Measurements from ENCODE around the gene RBM43. TPM values are rescaled to one million over a fixed set of nuclear protein-coding genes. Genes with fewer than 3 reads are reported as not detected.
"Not testable (repeated sequence)": the region's sequence is repeated elsewhere in the genome, so short reads cannot be mapped to it uniquely, and the experiment has no call there.

RBM43 gene
- total RNA-seq, 4 donors from 2014 or later: 3.1 to 5.2 (median 3.9) TPM

GRCh38 chr2:151237422-151238025 lies 24.1 kb downstream of the RBM43 start:
- Histone ChIP-seq H3K27me3 (no peaks in the 10 kb centered on the region), H3K27ac (no peak overlapping the region), H3K36me3 (no peaks in the 10 kb centered on the region), H3K4me1 (peaks cover 0 to 6% (median 0%) of the 10 kb centered on the region in 4 donors), H3K4me3 (no peak overlapping the region), H3K9me3 (no peaks in the 10 kb centered on the region)
- no peak for TF ChIP-seq EP300 (IDR thresholded peaks at IDR 0.05; ENCODE audit: low read depth)
- no peak for TF ChIP-seq POLR2AphosphoS5 (IDR thresholded peaks at IDR 0.05)
- no peak for TF ChIP-seq POLR2A (IDR thresholded peaks at IDR 0.05)
- TF ChIP-seq CTCF (IDR thresholded peaks at IDR 0.05): no peak
- in situ Hi-C loops (cut with MboI; ENCODE audit: low pct_ligation_motif_present in 1 of 4, low pct_unique_long_range_greater_than_20kb in 1 of 4, low sequenced_read_pairs in 3 of 4): loop anchor here in 3 of 4 donors (10.0 to 25.0 kb wide), 4 partner anchors 750 to 1650 kb away; partner anchors contain the start of genes MMADHC (in 1 of the 3) and RND3 (in 1 of the 3)
- DNase-seq: no peak
- 50 to 62% methylated on average over 1 to 4 of the region's 4 CpGs for WGBS, 2 donors (ENCODE audit: low coverage in 1 of 2)
- intact Hi-C loops (cut with DNase I; ENCODE audit: low total_unique reads): no loop called here

- H3K27me3 ChIP-seq; intact Hi-C loops (cut with DNase I; ENCODE audit: low total_unique reads); DNase-seq; H3K4me3 ChIP-seq; H3K27ac ChIP-seq; H3K9me3 ChIP-seq; H3K36me3 ChIP-seq; H3K4me1 ChIP-seq: not testable (repeated sequence)
- in situ Hi-C loops (cut with MboI; ENCODE audit: low pct_ligation_motif_present in 1 of 4, low pct_unique_long_range_greater_than_20kb in 1 of 4, low sequenced_read_pairs in 3 of 4): loop anchor here in 3 of 4 donors (10.0 to 25.0 kb wide), 4 partner anchors 746 to 1646 kb away; partner anchors contain the start of genes MMADHC (in 1 of the 3) and RND3 (in 1 of the 3)
- 94 to 97% methylated on average over 3 of the region's 3 CpGs for WGBS, 2 donors (ENCODE audit: low coverage in 1 of 2)
Observed at GRCh38 chr2:151233760-151234159, 27.9 kb downstream of the RBM43 start.

GRCh38 chr2:151233288-151233687 lies 28.4 kb downstream of the RBM43 start:
- H3K4me3 ChIP-seq; DNase-seq; H3K27ac ChIP-seq; H3K36me3 ChIP-seq; H3K9me3 ChIP-seq; H3K27me3 ChIP-seq; H3K4me1 ChIP-seq; intact Hi-C loops (cut with DNase I; ENCODE audit: low total_unique reads): not testable (repeated sequence)
- in situ Hi-C loops (cut with MboI; ENCODE audit: low pct_ligation_motif_present in 1 of 4, low pct_unique_long_range_greater_than_20kb in 1 of 4, low sequenced_read_pairs in 3 of 4): loop anchor here in 3 of 4 donors (10.0 to 25.0 kb wide), 4 partner anchors 746 to 1646 kb away; partner anchors contain the start of genes MMADHC (in 1 of the 3) and RND3 (in 1 of the 3)
- 89 to 100% methylated on average over 1 to 2 of the region's 2 CpGs for WGBS, 2 donors (ENCODE audit: low coverage in 1 of 2)

GRCh38 chr2:151230627-151231140 lies 31.0 kb downstream of the RBM43 start:
- H3K9me3 ChIP-seq: no peaks in the 10 kb centered on the region
- WGBS, 2 donors (ENCODE audit: low coverage in 1 of 2): 80 to 83% methylated on average over 2 of the region's 2 CpGs
- H3K36me3 ChIP-seq: no peaks in the 10 kb centered on the region
- DNase-seq: no peak
- intact Hi-C loops (cut with DNase I; ENCODE audit: low total_unique reads) (no loop called here), in situ Hi-C loops (cut with MboI; ENCODE audit: low pct_ligation_motif_present in 1 of 4, low pct_unique_long_range_greater_than_20kb in 1 of 4, low sequenced_read_pairs in 3 of 4) (loop anchor here in 3 of 4 donors (10.0 to 25.0 kb wide), 4 partner anchors 743 to 1643 kb away; partner anchors contain the start of genes MMADHC (in 1 of the 3) and RND3 (in 1 of the 3))
- H3K4me3 ChIP-seq: no peak overlapping the region
- no peaks in the 10 kb centered on the region for H3K27me3 ChIP-seq
- TF ChIP-seq POLR2AphosphoS5 (IDR thresholded peaks at IDR 0.05) (no peak), EP300 (IDR thresholded peaks at IDR 0.05; ENCODE audit: low read depth) (no peak), POLR2A (IDR thresholded peaks at IDR 0.05) (no peak), CTCF (IDR thresholded peaks at IDR 0.05) (no peak)
- H3K27ac ChIP-seq: no peak overlapping the region
- H3K4me1 ChIP-seq: no peaks in the 10 kb centered on the region

- H3K4me3 ChIP-seq: no peak overlapping the region
- no peaks in the 10 kb centered on the region for H3K4me1 ChIP-seq
- H3K9me3 ChIP-seq: no peaks in the 10 kb centered on the region
- H3K36me3 ChIP-seq: no peaks in the 10 kb centered on the region
- H3K27me3 ChIP-seq: no peaks in the 10 kb centered on the region
- TF ChIP-seq EP300 (IDR thresholded peaks at IDR 0.05; ENCODE audit: low read depth) (no peak), CTCF (IDR thresholded peaks at IDR 0.05) (no peak), POLR2AphosphoS5 (IDR thresholded peaks at IDR 0.05) (no peak)
- in situ Hi-C loops (cut with MboI; ENCODE audit: low pct_ligation_motif_present in 1 of 4, low pct_unique_long_range_greater_than_20kb in 1 of 4, low sequenced_read_pairs in 3 of 4) (loop anchor here in 2 of 4 donors (25.0 kb wide), 2 partner anchors 742 to 1642 kb away; partner anchors contain the start of genes MMADHC (in 1 of the 2) and RND3 (in 1 of the 2)), intact Hi-C loops (cut with DNase I; ENCODE audit: low total_unique reads) (no loop called here)
- no peak overlapping the region for H3K27ac ChIP-seq
- DNase-seq: no peak
Observed at GRCh38 chr2:151228847-151229512, 32.7 kb downstream of the RBM43 start.

All from transverse colon (tissue), 4 donors.